NB4 (cell line): ENCODE measurements around the gene NPAS3.
A peak's percentile ranks its signal among the peaks of the same experiment; 100 is the strongest.

Experiments used
- DNase-seq: peaks from one replicate; pipeline ENCODE4 v3.0.0; 2010; ENCODE audit warnings: low read depth
- H3K4me3 ChIP-seq: one replicate; pipeline ENCODE4 v1.5.1; 2011; ENCODE audit warnings: mild to moderate bottlenecking, low read depth, low read length, moderate library complexity
- MYC ChIP-seq: IDR thresholded peaks from 2 replicates; pipeline ENCODE4 v1.6.1; 2011; ENCODE audit warnings: low read depth, low read length
- POLR2A ChIP-seq: IDR thresholded peaks from 2 replicates; pipeline ENCODE4 v1.6.1; 2011; ENCODE audit warnings: mild to moderate bottlenecking; ENCODE audit not compliant: insufficient read length; ENCODE audit errors: extremely low read depth
- TF ChIP-seq, protein P1 (sequence below): IDR thresholded peaks from one replicate; pipeline ENCODE4 v1.5.1; 2012; ENCODE audit warnings: low read depth, low read length
- TF ChIP-seq, protein P2 (sequence below): IDR thresholded peaks from 2 replicates; pipeline ENCODE4 v1.6.1; 2011; ENCODE audit warnings: low read depth, low read length

Gene NPAS3

DNA sequence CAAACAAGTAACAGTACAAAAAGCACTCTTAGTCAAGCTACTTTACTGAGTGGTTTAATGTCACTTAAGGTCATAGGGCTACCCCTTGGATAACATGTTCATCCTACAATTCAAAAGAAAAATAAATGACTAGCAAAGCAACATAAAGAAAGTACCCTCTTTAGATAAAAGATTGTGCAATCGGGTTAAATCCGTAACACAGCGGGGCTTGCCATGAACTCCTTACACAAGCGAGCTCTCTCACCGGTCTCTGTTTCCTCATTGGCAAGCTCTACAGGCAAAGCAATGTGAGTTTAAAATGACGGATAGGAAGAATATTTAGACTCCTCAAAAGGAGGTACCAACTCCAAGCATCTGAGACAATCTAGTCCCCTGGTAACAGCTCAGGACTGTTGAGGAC is 871.6 kb downstream of the NPAS3 start:
- DNase-seq = peak; percentile 6
- no peak overlapping the region for H3K4me3 ChIP-seq
- TF ChIP-seq, protein P1, sequence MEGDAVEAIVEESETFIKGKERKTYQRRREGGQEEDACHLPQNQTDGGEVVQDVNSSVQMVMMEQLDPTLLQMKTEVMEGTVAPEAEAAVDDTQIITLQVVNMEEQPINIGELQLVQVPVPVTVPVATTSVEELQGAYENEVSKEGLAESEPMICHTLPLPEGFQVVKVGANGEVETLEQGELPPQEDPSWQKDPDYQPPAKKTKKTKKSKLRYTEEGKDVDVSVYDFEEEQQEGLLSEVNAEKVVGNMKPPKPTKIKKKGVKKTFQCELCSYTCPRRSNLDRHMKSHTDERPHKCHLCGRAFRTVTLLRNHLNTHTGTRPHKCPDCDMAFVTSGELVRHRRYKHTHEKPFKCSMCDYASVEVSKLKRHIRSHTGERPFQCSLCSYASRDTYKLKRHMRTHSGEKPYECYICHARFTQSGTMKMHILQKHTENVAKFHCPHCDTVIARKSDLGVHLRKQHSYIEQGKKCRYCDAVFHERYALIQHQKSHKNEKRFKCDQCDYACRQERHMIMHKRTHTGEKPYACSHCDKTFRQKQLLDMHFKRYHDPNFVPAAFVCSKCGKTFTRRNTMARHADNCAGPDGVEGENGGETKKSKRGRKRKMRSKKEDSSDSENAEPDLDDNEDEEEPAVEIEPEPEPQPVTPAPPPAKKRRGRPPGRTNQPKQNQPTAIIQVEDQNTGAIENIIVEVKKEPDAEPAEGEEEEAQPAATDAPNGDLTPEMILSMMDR = no peak
- TF ChIP-seq MYC = no peak
- TF ChIP-seq, protein P2, sequence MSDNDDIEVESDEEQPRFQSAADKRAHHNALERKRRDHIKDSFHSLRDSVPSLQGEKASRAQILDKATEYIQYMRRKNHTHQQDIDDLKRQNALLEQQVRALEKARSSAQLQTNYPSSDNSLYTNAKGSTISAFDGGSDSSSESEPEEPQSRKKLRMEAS = no peak
- TF ChIP-seq POLR2A = no peak

GRCh38 chr14:33811721-33812120 is 873.0 kb downstream of the NPAS3 start:
- no peak for DNase-seq
- TF ChIP-seq POLR2A (no peak), MYC (no peak)
- TF ChIP-seq, protein P2 = no peak
- TF ChIP-seq, protein P1 = no peak

GRCh38 chr14:33812181-33812580 is 873.5 kb downstream of the NPAS3 start:
- no peak for DNase-seq
- H3K4me3 ChIP-seq = no peak overlapping the region
- no peak for TF ChIP-seq POLR2A
- no peak for TF ChIP-seq MYC

More at GRCh38 chr14:33811721-33812120, 873.0 kb downstream of the NPAS3 start:
- no peak overlapping the region for H3K4me3 ChIP-seq

DNA sequence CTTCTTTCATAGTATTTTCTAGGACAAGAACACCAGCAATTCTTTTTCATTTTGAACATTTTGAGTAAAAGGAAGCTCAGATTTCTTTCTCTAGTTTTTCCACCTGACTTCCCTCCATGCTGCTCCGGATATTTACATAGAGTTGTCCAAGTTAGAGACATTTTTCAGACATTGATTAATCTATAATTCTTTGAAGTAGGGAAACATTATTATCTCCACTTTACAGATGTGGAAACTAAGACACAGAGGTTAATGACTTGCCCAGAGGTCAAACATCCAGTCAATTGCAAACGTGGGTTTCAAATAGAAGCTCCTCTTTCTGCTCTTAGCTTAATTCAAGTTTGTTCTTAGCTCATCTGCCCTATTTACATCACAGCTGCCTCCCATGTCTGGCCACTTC is 873.9 kb downstream of the NPAS3 start:
- no peak for DNase-seq
- no peak overlapping the region for H3K4me3 ChIP-seq
- no peak for TF ChIP-seq MYC
- TF ChIP-seq, protein P1 = no peak
- TF ChIP-seq, protein P2 = no peak
- no peak for TF ChIP-seq POLR2A

- no peak for DNase-seq
- TF ChIP-seq POLR2A (no peak), MYC (no peak)
- TF ChIP-seq, protein P2 = no peak
- TF ChIP-seq, protein P1 = no peak
- H3K4me3 ChIP-seq = no peak overlapping the region
Observed at GRCh38 chr14:33814010-33814409, 875.3 kb downstream of the NPAS3 start.

GRCh38 chr14:33833706-33834465 is 895.2 kb downstream of the NPAS3 start:
- no peak overlapping the region for H3K4me3 ChIP-seq
- no peak for TF ChIP-seq POLR2A
- no peak for TF ChIP-seq MYC
- TF ChIP-seq, protein P2 = no peak
- TF ChIP-seq, protein P1 = no peak
- DNase-seq = no peak
